HCT116 (cell line): ENCODE measurements around the gene MEF2B. TPM values are rescaled to one million over a fixed set of nuclear protein-coding genes. Genes with fewer than 3 reads are reported as not detected.
A peak's percentile ranks its signal among the peaks of the same experiment; 100 is the strongest.

Source experiments
- ATAC-seq: fragments of 200-7000 bp; cut with Tn5 transposase; 2 replicates; pipeline ENCODE4 v1.9.1; 2020; ENCODE audit warnings: mild to moderate bottlenecking, moderate library complexity
- Bru-seq: library from RNA; stranded (reverse); fragments of 400-500 nt; gene quantifications from one replicate; lab custom pipeline; 2021; lab: Mats Ljungman, UMichigan
- BruChase-seq, 2 experiments: library from RNA; stranded (reverse); fragments of 400-500 nt; gene quantifications; one replicate each; lab custom pipeline; 2021; lab: Mats Ljungman, UMichigan
- BruUV-seq: library from RNA; stranded (reverse); fragments of 400-500 nt; replicated peaks from 2 replicates; lab custom pipeline; 2021; lab: Mats Ljungman, UMichigan
- CTCF ChIA-PET: fragments of 300-600 bp; sonication (Branson Sonifier 250); formaldehyde crosslinking; loops from one replicate; lab custom pipeline; 2021; ENCODE audit warnings: antibody characterized with exemption; lab: Charles Lee
- POLR2A ChIA-PET: fragments of 300-600, 350-600 bp; sonication (Branson Sonifier 250); formaldehyde crosslinking; loops from one replicate; lab custom pipeline; 2021; ENCODE audit warnings: antibody characterized with exemption; lab: Charles Lee
- RAD21 ChIA-PET, 2 experiments: fragments of 300-600 bp; sonication (Branson Sonifier 250); formaldehyde crosslinking; loops; one replicate each; lab custom pipeline; 2023; ENCODE audit warnings: low total read pairs in 2 of 2; ENCODE audit not compliant: uncharacterized antibody in 2 of 2, unreplicated experiment in 2 of 2, low non-redundant PET in 1 of 2; lab: Charles Lee
- DNase-seq: peaks from one replicate; pipeline ENCODE4 v3.0.0-alpha.2; 2010; ENCODE audit warnings: low read depth, low spot score
- H2AFZ ChIP-seq: fragments of 200-600 bp; shearing (Covaris generic), sonication (generic); 2 replicates; pipeline ENCODE4 v1.6.1; 2017; ENCODE audit warnings: low read depth, mixed run types, mixed read lengths, antibody characterized with exemption, low read length; ENCODE audit not compliant: poor library complexity, severe bottlenecking
- H3K27ac ChIP-seq: 2 replicates; pipeline ENCODE4 v1.5.1; 2012; ENCODE audit warnings: low read depth, low read length
- H3K27me3 ChIP-seq: fragments of 200-600 bp; sonication (generic); 2 replicates; pipeline ENCODE4 v1.6.1; 2016; ENCODE audit warnings: mixed run types, low read length, mixed read lengths; ENCODE audit not compliant: insufficient read depth
- H3K36me3 ChIP-seq, 2 experiments: fragments of 200-500 bp in 1 of 2; fragments of 200-600 bp in 1 of 2; sonication (Bioruptor generic) in 1 of 2; sonication (generic) in 1 of 2; 2 replicates each; pipeline versions ENCODE4 v1.5.1 to v1.6.1; 2014 to 2016; ENCODE audit warnings: low read length in 2 of 2, inconsistent platforms in 1 of 2, mixed read lengths in 1 of 2, mixed run types in 1 of 2; ENCODE audit not compliant: insufficient read depth in 2 of 2, control insufficient read depth in 1 of 2
- H3K4me1 ChIP-seq, 2 experiments: fragments of 200-600 bp in 1 of 2; sonication (generic) in 1 of 2; 2 replicates each; pipeline versions ENCODE4 v1.5.1 to v1.6.1; 2012 to 2017; ENCODE audit warnings: low read length in 2 of 2, inconsistent platforms in 1 of 2, mild to moderate bottlenecking in 1 of 2, mixed read lengths in 1 of 2, mixed run types in 1 of 2, moderate library complexity in 1 of 2; ENCODE audit not compliant: insufficient read depth in 2 of 2, control insufficient read depth in 1 of 2
- H3K4me2 ChIP-seq: fragments of 200-600 bp; sonication (generic); 2 replicates; pipeline ENCODE4 v1.6.1; 2017; ENCODE audit warnings: mixed run types, low read length, mixed read lengths
- H3K4me3 ChIP-seq, 2 experiments: fragments of 200-600 bp in 1 of 2; sonication (generic) in 1 of 2; replicated peaks in 1 of 2; 2 replicates each; pipeline ENCODE4 v1.5.1; 2011 to 2016; ENCODE audit warnings: low read length in 2 of 2, control low read depth in 1 of 2, low read depth in 1 of 2, mild to moderate bottlenecking in 1 of 2, mixed read lengths in 1 of 2, mixed run types in 1 of 2
- H3K79me2 ChIP-seq: fragments of 200-600 bp; sonication (generic); 2 replicates; pipeline ENCODE4 v1.6.1; 2017; ENCODE audit warnings: mild to moderate bottlenecking, mixed run types, low read length, moderate library complexity, mixed read lengths; ENCODE audit not compliant: insufficient read depth
- H3K9ac ChIP-seq: fragments of 200-600 bp; sonication (generic); 2 replicates; pipeline ENCODE4 v1.6.1; 2016; ENCODE audit warnings: low read length, mixed read lengths
- H3K9me2 ChIP-seq: fragments of 200-600 bp; sonication (generic), shearing (Covaris generic); 2 replicates; pipeline ENCODE4 v1.6.1; 2017; ENCODE audit warnings: mixed run types, mild to moderate bottlenecking, moderate library complexity; ENCODE audit not compliant: insufficient read depth
- H3K9me3 ChIP-seq, 2 experiments: fragments of 200-500 bp in 1 of 2; fragments of 200-600 bp in 1 of 2; sonication (Bioruptor generic) in 1 of 2; sonication (generic) in 1 of 2; 2 replicates each; pipeline ENCODE4 v1.6.1; 2014 to 2017; ENCODE audit warnings: low read length in 2 of 2, mixed read lengths in 2 of 2, inconsistent platforms in 1 of 2, low read depth in 1 of 2, mild to moderate bottlenecking in 1 of 2, mixed run types in 1 of 2, moderate library complexity in 1 of 2; ENCODE audit not compliant: control insufficient read depth in 1 of 2, insufficient read depth in 1 of 2
- H4K20me1 ChIP-seq: fragments of 200-600 bp; sonication (generic), shearing (Covaris generic); 2 replicates; pipeline ENCODE4 v1.6.1; 2017; ENCODE audit warnings: mixed run types, mild to moderate bottlenecking, moderate library complexity; ENCODE audit not compliant: insufficient read depth
- ATF3 ChIP-seq: IDR thresholded peaks from 2 replicates; pipeline ENCODE4 v1.6.1; 2012
- ELF1 ChIP-seq: IDR thresholded peaks from 2 replicates; pipeline ENCODE4 v1.6.1; 2012; ENCODE audit warnings: low read depth, borderline replicate concordance
- POLR2AphosphoS5 ChIP-seq: IDR thresholded peaks from 2 replicates; pipeline ENCODE4 v1.6.1; 2011; ENCODE audit warnings: mild to moderate bottlenecking, low read depth, low read length, moderate library complexity
- intact Hi-C: fragments of 100-400 bp; cut with micrococcal nuclease; formaldehyde crosslinking; loops from 2 replicates; pipeline ENCODE4 v1.10.0; 2022
- long read RNA-seq: library from polyadenylated mRNA; unstranded; transcript quantifications from one replicate; pipeline ENCODE4 v2.0.0, GENCODE V29; 2021; ENCODE audit not compliant: unreplicated experiment
- polyA plus RNA-seq: library from polyadenylated mRNA; unstranded; fragments of >200 nt; gene quantifications from 2 replicates; pipeline ENCODE4 v1.2.1, GENCODE V29; 2012; ENCODE audit warnings: missing spikeins
- total RNA-seq: library from RNA; stranded (reverse); gene quantifications from one replicate; pipeline ENCODE4 v1.2.1, GENCODE V29; 2021; ENCODE audit not compliant: unreplicated experiment
- TF ChIP-seq, protein P1 (sequence below): IDR thresholded peaks from 2 replicates; pipeline ENCODE4 v1.6.1; 2012; ENCODE audit warnings: low read depth

Gene MEF2B
- total RNA-seq (7.9 TPM), Bru-seq, nascent RNA (percentile 42 among the genes with signal in this experiment), BruChase-seq, experiment 1, labeled RNA remaining after a 6-hour chase (percentile 52 among the genes with signal in this experiment), BruChase-seq, experiment 2, labeled RNA remaining after a 2-hour chase (percentile 58 among the genes with signal in this experiment)
- 0.45 and 0.73 TPM in 2 replicates for polyA plus RNA-seq
- long read RNA-seq, result 0 reads

GRCh38 chr19:19170053-19170872, at the start of gene MEF2B:
Gene MEF2B (minus strand): TSS chr19:19170263. CDS start chr19:19150735, 19,528 bp downstream.
- Histone ChIP-seq H2AFZ (no peak within 1 kb of the TSS), H4K20me1 (no peaks in the 10 kb centered on the region), H3K4me3 (no peak within 1 kb of the TSS), H3K4me2 (no peak within 1 kb of the TSS), H3K4me1 (peaks cover 9 to 10% of the 10 kb centered on the region in 2 experiments; a peak in 3 of 4 replicates), H3K9me3 (no peaks in the 10 kb centered on the region), H3K27me3 (no peaks in the 10 kb centered on the region), H3K27ac (no peak within 1 kb of the TSS), H3K79me2 (no peaks in the 10 kb centered on the region), H3K9me2 (no peaks in the 10 kb centered on the region), H3K9ac (no peak within 1 kb of the TSS), H3K36me3 (no peaks in the 10 kb centered on the region)
- TF ChIP-seq POLR2AphosphoS5, result no peak
- no peak for TF ChIP-seq ATF3
- TF ChIP-seq, protein P1, sequence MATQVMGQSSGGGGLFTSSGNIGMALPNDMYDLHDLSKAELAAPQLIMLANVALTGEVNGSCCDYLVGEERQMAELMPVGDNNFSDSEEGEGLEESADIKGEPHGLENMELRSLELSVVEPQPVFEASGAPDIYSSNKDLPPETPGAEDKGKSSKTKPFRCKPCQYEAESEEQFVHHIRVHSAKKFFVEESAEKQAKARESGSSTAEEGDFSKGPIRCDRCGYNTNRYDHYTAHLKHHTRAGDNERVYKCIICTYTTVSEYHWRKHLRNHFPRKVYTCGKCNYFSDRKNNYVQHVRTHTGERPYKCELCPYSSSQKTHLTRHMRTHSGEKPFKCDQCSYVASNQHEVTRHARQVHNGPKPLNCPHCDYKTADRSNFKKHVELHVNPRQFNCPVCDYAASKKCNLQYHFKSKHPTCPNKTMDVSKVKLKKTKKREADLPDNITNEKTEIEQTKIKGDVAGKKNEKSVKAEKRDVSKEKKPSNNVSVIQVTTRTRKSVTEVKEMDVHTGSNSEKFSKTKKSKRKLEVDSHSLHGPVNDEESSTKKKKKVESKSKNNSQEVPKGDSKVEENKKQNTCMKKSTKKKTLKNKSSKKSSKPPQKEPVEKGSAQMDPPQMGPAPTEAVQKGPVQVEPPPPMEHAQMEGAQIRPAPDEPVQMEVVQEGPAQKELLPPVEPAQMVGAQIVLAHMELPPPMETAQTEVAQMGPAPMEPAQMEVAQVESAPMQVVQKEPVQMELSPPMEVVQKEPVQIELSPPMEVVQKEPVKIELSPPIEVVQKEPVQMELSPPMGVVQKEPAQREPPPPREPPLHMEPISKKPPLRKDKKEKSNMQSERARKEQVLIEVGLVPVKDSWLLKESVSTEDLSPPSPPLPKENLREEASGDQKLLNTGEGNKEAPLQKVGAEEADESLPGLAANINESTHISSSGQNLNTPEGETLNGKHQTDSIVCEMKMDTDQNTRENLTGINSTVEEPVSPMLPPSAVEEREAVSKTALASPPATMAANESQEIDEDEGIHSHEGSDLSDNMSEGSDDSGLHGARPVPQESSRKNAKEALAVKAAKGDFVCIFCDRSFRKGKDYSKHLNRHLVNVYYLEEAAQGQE, result no peak
- no peak for TF ChIP-seq ELF1
- RAD21 ChIA-PET, result no interaction called here
- peak; percentile 58 for ATAC-seq
- BruUV-seq, result no TSS peak
- CTCF ChIA-PET, result no interaction called here
- POLR2A ChIA-PET, result no interaction called here
- intact Hi-C loops, result no loop called here
- DNase-seq, result no peak
